Ishikawa (cell line): ENCODE results near the gene S100A4.

Experiments used
- CEBPB ChIP-seq: IDR thresholded peaks from 2 replicates; pipeline ENCODE4 v1.6.1; 2012
- CREB1 ChIP-seq: IDR thresholded peaks from 2 replicates; pipeline ENCODE4 v1.6.1; 2012; ENCODE audit warnings: low read depth
- EP300 ChIP-seq: IDR thresholded peaks from 2 replicates; pipeline ENCODE4 v1.6.1; 2012; ENCODE audit warnings: borderline replicate concordance
- FOXM1 ChIP-seq: IDR thresholded peaks from 2 replicates; pipeline ENCODE4 v1.6.1; 2012; ENCODE audit warnings: low read depth, borderline replicate concordance
- MAX ChIP-seq: IDR thresholded peaks from 2 replicates; pipeline ENCODE4 v1.6.1; 2012
- RAD21 ChIP-seq: IDR thresholded peaks from 2 replicates; pipeline ENCODE4 v1.6.1; 2012; ENCODE audit warnings: low read depth
- TAF1 ChIP-seq: IDR thresholded peaks from 2 replicates; pipeline ENCODE4 v1.6.1; 2012; ENCODE audit warnings: low read depth, mild to moderate bottlenecking
- TCF12 ChIP-seq: IDR thresholded peaks from 2 replicates; pipeline ENCODE4 v1.6.1; 2012; ENCODE audit warnings: low read depth
- YY1 ChIP-seq: IDR thresholded peaks from 2 replicates; pipeline ENCODE4 v1.6.1; 2012; ENCODE audit warnings: low read depth
- ZBTB7A ChIP-seq: IDR thresholded peaks from 2 replicates; pipeline ENCODE4 v1.6.1; 2012; ENCODE audit warnings: low read depth
- TF ChIP-seq, protein P1 (sequence below): IDR thresholded peaks from 2 replicates; pipeline ENCODE4 v1.6.1; 2012; ENCODE audit warnings: low read depth, mild to moderate bottlenecking
- TF ChIP-seq, protein P2 (sequence below): IDR thresholded peaks from 2 replicates; pipeline ENCODE4 v1.6.1; 2012

- TF ChIP-seq ZBTB7A = no peak
- no peak for TF ChIP-seq FOXM1
- TF ChIP-seq RAD21 = no peak
- TF ChIP-seq, protein P1, sequence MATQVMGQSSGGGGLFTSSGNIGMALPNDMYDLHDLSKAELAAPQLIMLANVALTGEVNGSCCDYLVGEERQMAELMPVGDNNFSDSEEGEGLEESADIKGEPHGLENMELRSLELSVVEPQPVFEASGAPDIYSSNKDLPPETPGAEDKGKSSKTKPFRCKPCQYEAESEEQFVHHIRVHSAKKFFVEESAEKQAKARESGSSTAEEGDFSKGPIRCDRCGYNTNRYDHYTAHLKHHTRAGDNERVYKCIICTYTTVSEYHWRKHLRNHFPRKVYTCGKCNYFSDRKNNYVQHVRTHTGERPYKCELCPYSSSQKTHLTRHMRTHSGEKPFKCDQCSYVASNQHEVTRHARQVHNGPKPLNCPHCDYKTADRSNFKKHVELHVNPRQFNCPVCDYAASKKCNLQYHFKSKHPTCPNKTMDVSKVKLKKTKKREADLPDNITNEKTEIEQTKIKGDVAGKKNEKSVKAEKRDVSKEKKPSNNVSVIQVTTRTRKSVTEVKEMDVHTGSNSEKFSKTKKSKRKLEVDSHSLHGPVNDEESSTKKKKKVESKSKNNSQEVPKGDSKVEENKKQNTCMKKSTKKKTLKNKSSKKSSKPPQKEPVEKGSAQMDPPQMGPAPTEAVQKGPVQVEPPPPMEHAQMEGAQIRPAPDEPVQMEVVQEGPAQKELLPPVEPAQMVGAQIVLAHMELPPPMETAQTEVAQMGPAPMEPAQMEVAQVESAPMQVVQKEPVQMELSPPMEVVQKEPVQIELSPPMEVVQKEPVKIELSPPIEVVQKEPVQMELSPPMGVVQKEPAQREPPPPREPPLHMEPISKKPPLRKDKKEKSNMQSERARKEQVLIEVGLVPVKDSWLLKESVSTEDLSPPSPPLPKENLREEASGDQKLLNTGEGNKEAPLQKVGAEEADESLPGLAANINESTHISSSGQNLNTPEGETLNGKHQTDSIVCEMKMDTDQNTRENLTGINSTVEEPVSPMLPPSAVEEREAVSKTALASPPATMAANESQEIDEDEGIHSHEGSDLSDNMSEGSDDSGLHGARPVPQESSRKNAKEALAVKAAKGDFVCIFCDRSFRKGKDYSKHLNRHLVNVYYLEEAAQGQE = no peak
- no peak for TF ChIP-seq CREB1
- TF ChIP-seq MAX = no peak
- TF ChIP-seq, protein P2, sequence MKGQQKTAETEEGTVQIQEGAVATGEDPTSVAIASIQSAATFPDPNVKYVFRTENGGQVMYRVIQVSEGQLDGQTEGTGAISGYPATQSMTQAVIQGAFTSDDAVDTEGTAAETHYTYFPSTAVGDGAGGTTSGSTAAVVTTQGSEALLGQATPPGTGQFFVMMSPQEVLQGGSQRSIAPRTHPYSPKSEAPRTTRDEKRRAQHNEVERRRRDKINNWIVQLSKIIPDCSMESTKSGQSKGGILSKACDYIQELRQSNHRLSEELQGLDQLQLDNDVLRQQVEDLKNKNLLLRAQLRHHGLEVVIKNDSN = no peak
- no peak for TF ChIP-seq YY1
- TF ChIP-seq EP300 = no peak
- TF ChIP-seq TAF1 = no peak
- no peak for TF ChIP-seq TCF12
- TF ChIP-seq CEBPB = no peak
Measured at GRCh38 chr1:153547560-153548551, 2.2 kb upstream of the S100A4 start.
